ENCODE measurements around the gene PTPRE.

GRCh38 chr10:128052696-128053095 lies 145.8 kb downstream of the PTPRE start:
- TF ChIP-seq POLR2A (IDR thresholded peaks at IDR 0.05; ENCODE audit: low read length) (no peak), GATA1 (IDR thresholded peaks at IDR 0.05; ENCODE audit: low read depth, low read length) (no peak)

Data from erythroblast (primary cell).